Suprapubic skin (tissue), 4 donors: ENCODE measurements around the gene WDR33.

Source experiments
- EP300 ChIP-seq: sonication (generic); formaldehyde crosslinking; IDR thresholded peaks from one replicate; pipeline ENCODE4 v1.6.1; 2017; ENCODE audit warnings: antibody characterized with exemption
- POLR2A ChIP-seq, 2 donors: fragments of 450-650 bp; IDR thresholded peaks; one replicate each; pipeline ENCODE4 v1.6.1; 2017; ENCODE audit warnings: antibody characterized with exemption in 2 of 2, mild to moderate bottlenecking in 2 of 2, moderate library complexity in 2 of 2
- POLR2AphosphoS5 ChIP-seq, 3 donors: sonication (generic); formaldehyde crosslinking; IDR thresholded peaks; one replicate each; pipeline ENCODE4 v1.6.1; 2017; ENCODE audit warnings: antibody characterized with exemption in 3 of 3
- TF ChIP-seq, protein P1 (sequence below), 2 donors: fragments of 200-600 bp in 1 of 2; fragments of 450-650 bp in 1 of 2; sonication (generic) in 1 of 2; IDR thresholded peaks; one replicate each; pipeline ENCODE4 v1.5.1; 2016 to 2019; ENCODE audit warnings: antibody characterized with exemption in 2 of 2, mild to moderate bottlenecking in 1 of 2, moderate library complexity in 1 of 2

- TF ChIP-seq, protein P1, sequence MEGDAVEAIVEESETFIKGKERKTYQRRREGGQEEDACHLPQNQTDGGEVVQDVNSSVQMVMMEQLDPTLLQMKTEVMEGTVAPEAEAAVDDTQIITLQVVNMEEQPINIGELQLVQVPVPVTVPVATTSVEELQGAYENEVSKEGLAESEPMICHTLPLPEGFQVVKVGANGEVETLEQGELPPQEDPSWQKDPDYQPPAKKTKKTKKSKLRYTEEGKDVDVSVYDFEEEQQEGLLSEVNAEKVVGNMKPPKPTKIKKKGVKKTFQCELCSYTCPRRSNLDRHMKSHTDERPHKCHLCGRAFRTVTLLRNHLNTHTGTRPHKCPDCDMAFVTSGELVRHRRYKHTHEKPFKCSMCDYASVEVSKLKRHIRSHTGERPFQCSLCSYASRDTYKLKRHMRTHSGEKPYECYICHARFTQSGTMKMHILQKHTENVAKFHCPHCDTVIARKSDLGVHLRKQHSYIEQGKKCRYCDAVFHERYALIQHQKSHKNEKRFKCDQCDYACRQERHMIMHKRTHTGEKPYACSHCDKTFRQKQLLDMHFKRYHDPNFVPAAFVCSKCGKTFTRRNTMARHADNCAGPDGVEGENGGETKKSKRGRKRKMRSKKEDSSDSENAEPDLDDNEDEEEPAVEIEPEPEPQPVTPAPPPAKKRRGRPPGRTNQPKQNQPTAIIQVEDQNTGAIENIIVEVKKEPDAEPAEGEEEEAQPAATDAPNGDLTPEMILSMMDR (IDR thresholded peaks at IDR 0.05) = no peak
- no peak for TF ChIP-seq POLR2A (IDR thresholded peaks at IDR 0.05)
- no peak for TF ChIP-seq EP300
- TF ChIP-seq POLR2AphosphoS5 (IDR thresholded peaks at IDR 0.05) = no peak
Observed at GRCh38 chr2:127853671-127854070, 42.7 kb upstream of the WDR33 start.
